GM12878 (cell line): ENCODE results near the gene TCHP. TPM values are rescaled to one million over a fixed set of nuclear protein-coding genes. Genes with fewer than 3 reads are reported as not detected.

Experiments
- ATAC-seq: fragments of 200-7000 bp; cut with Tn5 transposase; 3 replicates; pipeline ENCODE4 v1.9.1; 2020; ENCODE audit warnings: mild to moderate bottlenecking, moderate library complexity
- BruUV-seq: library from RNA; stranded (reverse); fragments of 400-500 nt; replicated peaks from 2 replicates; lab custom pipeline; 2021; lab: Mats Ljungman, UMichigan
- CTCF ChIA-PET: fragments of 300-600 bp; sonication (Branson Sonifier 250); formaldehyde crosslinking; extraction: SDS; loops from one replicate; lab custom pipeline; 2021; ENCODE audit warnings: inconsistent platforms; lab: Yijun Ruan, JAX
- POLR2A ChIA-PET: fragments of 350-600 bp; formaldehyde crosslinking; extraction: SDS; loops from one replicate; lab custom pipeline; 2021; ENCODE audit warnings: inconsistent platforms; lab: Charles Lee
- RAD21 ChIA-PET: fragments of 300-600 bp; sonication (Branson Sonifier 250); formaldehyde crosslinking; loops from one replicate; lab custom pipeline; 2023; ENCODE audit warnings: antibody characterized with exemption; ENCODE audit not compliant: unreplicated experiment; lab: Charles Lee
- SMC1A ChIA-PET: fragments of 300-600 bp; sonication (Branson Sonifier 250); formaldehyde crosslinking; loops from one replicate; lab custom pipeline; 2023; ENCODE audit not compliant: unreplicated experiment, uncharacterized antibody; lab: Charles Lee
- DNase-seq: peaks from one replicate; pipeline ENCODE4 v3.0.0-alpha.2; 2011; ENCODE audit warnings: low read depth, low spot score
- FAIRE-seq: peaks from 3 replicates; lab custom pipeline; 2011; peaks lifted over from hg19 to GRCh38; lab: Jason Lieb, UNC
- H2AFZ ChIP-seq: 2 replicates; pipeline ENCODE4 v1.6.0; 2011; ENCODE audit warnings: low read depth, low read length, control low read depth; ENCODE audit not compliant: control insufficient read depth
- H3K27ac ChIP-seq: 2 replicates; pipeline ENCODE4 v1.5.1; 2011; ENCODE audit warnings: control low read depth; ENCODE audit not compliant: control insufficient read depth, insufficient read depth
- H3K27me3 ChIP-seq, 2 experiments: replicated peaks in 1 of 2; 2 replicates each; pipeline versions ENCODE4 v1.6.0 to v1.6.1; 2011; ENCODE audit warnings: low read length in 1 of 2; ENCODE audit not compliant: control insufficient read depth in 2 of 2, insufficient read depth in 2 of 2
- H3K36me3 ChIP-seq, 2 experiments: 2 replicates each; pipeline ENCODE4 v1.5.1; 2011; ENCODE audit warnings: low read length in 1 of 2; ENCODE audit not compliant: control insufficient read depth in 2 of 2, insufficient read depth in 2 of 2
- H3K4me1 ChIP-seq: 2 replicates; pipeline ENCODE4 v1.6.1; 2011; ENCODE audit warnings: mild to moderate bottlenecking, low read length, moderate library complexity, mixed read lengths; ENCODE audit not compliant: control insufficient read depth, insufficient read depth
- H3K4me2 ChIP-seq: 2 replicates; pipeline ENCODE4 v1.6.0; 2011; ENCODE audit warnings: control low read depth; ENCODE audit not compliant: control insufficient read depth, insufficient read depth
- H3K4me3 ChIP-seq: fragments of 200-600 bp; sonication (generic); 2 replicates; pipeline ENCODE4 v1.5.1; 2016
- H3K79me2 ChIP-seq: 2 replicates; pipeline ENCODE4 v1.6.0; 2011; ENCODE audit warnings: low read length; ENCODE audit not compliant: control insufficient read depth, insufficient read depth
- H3K9ac ChIP-seq: 2 replicates; pipeline ENCODE4 v1.8.0; 2011; ENCODE audit warnings: low read length, control low read depth, mixed read lengths; ENCODE audit not compliant: control insufficient read depth, insufficient read depth
- H3K9me3 ChIP-seq: replicated peaks from 3 replicates; pipeline ENCODE4 v1.5.1; 2011; ENCODE audit warnings: mild to moderate bottlenecking, low read length; ENCODE audit not compliant: control insufficient read depth, insufficient read depth
- H4K20me1 ChIP-seq: 2 replicates; pipeline ENCODE4 v1.6.0; 2011; ENCODE audit not compliant: control insufficient read depth, insufficient read depth
- CHD2 ChIP-seq: IDR thresholded peaks from 2 replicates; pipeline ENCODE4 v1.6.1; 2011; ENCODE audit warnings: low read depth, low read length, improper control_type of control experiment, borderline replicate concordance
- WGBS: methylation state at CpG from one replicate; pipeline ENCODE4 v1.1.6; 2016; ENCODE audit warnings: low lambda C conversion rate; ENCODE audit not compliant: insufficient replicate concordance, insufficient coverage; ENCODE audit errors: missing lambda C conversion rate; 5-methylcytosine and 5-hydroxymethylcytosine counted together
- in situ Hi-C: fragments of 300-500 bp; cut with MboI; formaldehyde crosslinking; loops from 9 replicates; pipeline ENCODE4 v1.14.3; 2018; ENCODE audit warnings: mixed read lengths
- intact Hi-C: fragments of 100-400 bp; cut with micrococcal nuclease; formaldehyde crosslinking; loops from one replicate; pipeline ENCODE4 v1.14.2; 2022; ENCODE audit not compliant: unreplicated experiment
- polyA plus RNA-seq, 11 experiments: library from polyadenylated mRNA; depleted of rRNA in 4 of 11; unstranded in 6 of 11; stranded (reverse) in 5 of 11; fragments of >200 nt; fragmentation: Nextera tagmentation in 4 of 11; fragmentation: Illumina TruSeq in 1 of 11; extraction: Ambion mirVana in 4 of 11; extraction: Trizol in 1 of 11; gene quantifications; 1 replicate in 1 of 11; 2 replicates in 10 of 11; pipeline versions ENCODE4 v1.2.1 to v1.2.3, GENCODE V29; 2011 to 2016; ENCODE audit warnings: inconsistent platforms in 2 of 11, missing spikeins in 2 of 11, low read depth in 1 of 11
- small RNA-seq: library from RNA; depleted of rRNA; stranded (forward); fragments of <200 nt; gene quantifications from one replicate; pipeline ENCODE3, GENCODE V24; 2014
- total RNA-seq, 4 experiments: library from RNA; depleted of rRNA in 3 of 4; stranded (reverse); fragments of >200 nt in 3 of 4; fragmentation: Illumina TruSeq in 1 of 4; extraction: Trizol in 1 of 4; gene quantifications; 2 replicates each; pipeline versions ENCODE4 v1.2.1 to v1.2.3, GENCODE V29; 2013 to 2021

Gene TCHP
- total and polyA plus RNA-seq, 10 of the 15 experiments (the other 5 are each of a cell fraction or from before 2014, with no cell fraction given) = 4.8 to 18.6 (median 15.0) TPM

DNA sequence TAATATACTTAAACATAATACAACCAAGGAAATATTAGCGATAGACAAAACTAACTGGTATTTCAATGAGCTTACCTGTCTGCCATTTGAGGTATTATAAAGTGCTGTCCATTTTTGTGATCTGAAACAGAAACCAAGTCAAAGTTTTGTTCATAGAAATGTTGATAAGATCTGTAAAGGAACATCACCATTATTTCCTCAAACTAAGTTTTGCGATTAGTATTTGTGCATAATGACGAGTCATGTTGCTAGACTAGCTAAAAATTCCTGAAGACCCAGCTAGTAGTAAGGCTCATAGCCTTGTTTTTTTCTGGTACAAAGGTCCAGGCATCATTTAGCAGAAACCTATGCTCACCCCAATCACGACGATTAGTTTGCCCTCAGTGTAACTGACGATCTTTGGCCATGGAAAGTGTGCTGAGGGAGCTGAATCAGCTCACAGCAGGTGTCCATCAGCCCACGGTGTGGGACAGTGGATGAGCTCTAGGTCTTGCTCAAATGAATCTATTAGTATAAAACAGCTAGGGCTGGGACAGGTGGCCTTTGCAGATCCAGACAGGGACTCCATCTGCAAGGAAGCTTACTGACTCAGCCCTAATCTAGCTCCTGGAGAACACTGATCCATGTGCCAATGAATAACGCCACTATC lies 67.4 kb downstream of the TCHP start:
- POLR2A ChIA-PET = no interaction called here
- WGBS = 74% methylated on average over 8 of the region's 8 CpGs
- H3K27ac ChIP-seq = no peak overlapping the region; the same call in 1 of the 2 replicates

More for the DNA sequence above, 67.4 kb downstream of the TCHP start:
- peaks cover 10% of the 10 kb centered on the region for H3K4me1 ChIP-seq
- RAD21 ChIA-PET = interaction anchor here (0.5 to 1.5 kb wide), 3 partner anchors 26 to 133 kb away, joined by 3 to 11 read pairs (median 3); partner anchors contain the start of gene ANKRD13A
- intact Hi-C loops = no loop called here
- TF ChIP-seq CHD2 = no peak
- TF ChIP-seq, all 136 proteins: peak for 0
- CTCF ChIA-PET = interaction anchor here (1.0 to 1.7 kb wide), 5 partner anchors 9 to 122 kb away, joined by 3 to 4 read pairs (median 3); no protein-coding TSS in a partner anchor
- H2AFZ ChIP-seq = no peak overlapping the region
- H3K79me2 ChIP-seq = no peaks in the 10 kb centered on the region
- in situ Hi-C loops = no loop called here
- peaks cover 9 to 27% of the 10 kb centered on the region in 2 experiments for H3K36me3 ChIP-seq
- SMC1A ChIA-PET = interaction anchor here (0.8 to 1.4 kb wide), 4 partner anchors 23 to 43 kb away, joined by 3 to 6 read pairs (median 4); no protein-coding TSS in a partner anchor
- no peak overlapping the region for H3K9ac ChIP-seq
- no peak overlapping the region for H3K4me3 ChIP-seq
- H3K4me2 ChIP-seq = no peak overlapping the region
- BruUV-seq = no TSS peak
- no peaks in the 10 kb centered on the region for H3K27me3 ChIP-seq
- H3K9me3 ChIP-seq = no peaks in the 10 kb centered on the region
- ATAC-seq (peak; percentile 54), DNase-seq (no peak), FAIRE-seq (no peak)
- no peaks in the 10 kb centered on the region for H4K20me1 ChIP-seq

Small RNAs within 50 kb of the gene (small RNA-seq; reads per million reads assigned to genes)
- not detected for gene RN7SL441P

Other genes with a start within 250 kb of the TCHP start
- 0.05 and 0.28 TPM in 2 replicates for gene FAM222A, start 186.4 kb upstream of the TCHP start, total RNA-seq (2014; rRNA removed)
- gene FAM222A, start 186.4 kb upstream of the TCHP start, total RNA-seq (2014; rRNA removed; fragmentation: Illumina TruSeq; extraction: Trizol) = 0.09 TPM in 1 of 2 replicates, not detected in the other
- gene FAM222A, start 186.4 kb upstream of the TCHP start, total RNA-seq (2021) = 0.37 and 0.49 TPM in 2 replicates
- gene FAM222A, start 186.4 kb upstream of the TCHP start, polyA plus RNA-seq (2011; rRNA removed) = 0.06 and 0.14 TPM in 2 replicates
- 0.06 TPM in 1 of 2 replicates, not detected in the other for gene FAM222A, start 186.4 kb upstream of the TCHP start, polyA plus RNA-seq (2014; fragmentation: Illumina TruSeq; extraction: Trizol)
- under 1 TPM in 1 of 2 experiments, not detected in 1; 0.04 TPM for gene FAM222A, start 186.4 kb upstream of the TCHP start, polyA plus RNA-seq (2014; fragmentation: Nextera tagmentation; extraction: Ambion mirVana)
- 0.04 and 0.38 TPM in 2 replicates for gene FAM222A, start 186.4 kb upstream of the TCHP start, polyA plus RNA-seq (2014; rRNA removed)
- gene FAM222A, start 186.4 kb upstream of the TCHP start, polyA plus RNA-seq (2016; fragmentation: Nextera tagmentation; extraction: Ambion mirVana) = not detected
- gene TRPV4, start 66.9 kb upstream of the TCHP start, total RNA-seq (2014; rRNA removed) = not detected in 2 replicates
- not detected in 2 replicates for gene TRPV4, start 66.9 kb upstream of the TCHP start, total RNA-seq (2014; rRNA removed; fragmentation: Illumina TruSeq; extraction: Trizol)
- gene TRPV4, start 66.9 kb upstream of the TCHP start, total RNA-seq (2021) = 0.08 TPM in 1 of 2 replicates, not detected in the other
- gene TRPV4, start 66.9 kb upstream of the TCHP start, polyA plus RNA-seq (2011; rRNA removed) = not detected in 2 replicates
- not detected in 2 replicates for gene TRPV4, start 66.9 kb upstream of the TCHP start, polyA plus RNA-seq (2014; fragmentation: Illumina TruSeq; extraction: Trizol)
- gene TRPV4, start 66.9 kb upstream of the TCHP start, polyA plus RNA-seq (2014; fragmentation: Nextera tagmentation; extraction: Ambion mirVana) = not detected
- gene TRPV4, start 66.9 kb upstream of the TCHP start, polyA plus RNA-seq (2014; rRNA removed) = not detected in 2 replicates
- gene TRPV4, start 66.9 kb upstream of the TCHP start, polyA plus RNA-seq (2016; fragmentation: Nextera tagmentation; extraction: Ambion mirVana) = not detected
- 30.8 and 31.8 TPM in 2 replicates for gene GLTP, start 19.7 kb upstream of the TCHP start, total RNA-seq (2014; rRNA removed)
- 24.8 and 27.6 TPM in 2 replicates for gene GLTP, start 19.7 kb upstream of the TCHP start, total RNA-seq (2014; rRNA removed; fragmentation: Illumina TruSeq; extraction: Trizol)
- 21.9 and 23.9 TPM in 2 replicates for gene GLTP, start 19.7 kb upstream of the TCHP start, total RNA-seq (2021)
- 16.4 and 16.8 TPM in 2 replicates for gene GLTP, start 19.7 kb upstream of the TCHP start, polyA plus RNA-seq (2011; rRNA removed)
- 22.3 and 26.6 TPM in 2 replicates for gene GLTP, start 19.7 kb upstream of the TCHP start, polyA plus RNA-seq (2014; fragmentation: Illumina TruSeq; extraction: Trizol)
- gene GLTP, start 19.7 kb upstream of the TCHP start, polyA plus RNA-seq (2014; fragmentation: Nextera tagmentation; extraction: Ambion mirVana) = 10 to 100 TPM; 19.8 to 20.3 TPM
- 23.1 and 23.9 TPM in 2 replicates for gene GLTP, start 19.7 kb upstream of the TCHP start, polyA plus RNA-seq (2014; rRNA removed)
- 10 to 100 TPM; 37.3 to 44.0 TPM for gene GLTP, start 19.7 kb upstream of the TCHP start, polyA plus RNA-seq (2016; fragmentation: Nextera tagmentation; extraction: Ambion mirVana)
- gene GIT2, start 96.1 kb downstream of the TCHP start, total RNA-seq (2014; rRNA removed) = 34.0 and 34.3 TPM in 2 replicates
- 43.7 and 44.3 TPM in 2 replicates for gene GIT2, start 96.1 kb downstream of the TCHP start, total RNA-seq (2014; rRNA removed; fragmentation: Illumina TruSeq; extraction: Trizol)
- gene GIT2, start 96.1 kb downstream of the TCHP start, total RNA-seq (2021) = 44.1 and 45.5 TPM in 2 replicates
- 44.1 and 47.7 TPM in 2 replicates for gene GIT2, start 96.1 kb downstream of the TCHP start, polyA plus RNA-seq (2011; rRNA removed)
- gene GIT2, start 96.1 kb downstream of the TCHP start, polyA plus RNA-seq (2014; fragmentation: Illumina TruSeq; extraction: Trizol) = 47.3 and 55.8 TPM in 2 replicates
- 1 to 10 TPM; 9.1 to 9.4 TPM for gene GIT2, start 96.1 kb downstream of the TCHP start, polyA plus RNA-seq (2014; fragmentation: Nextera tagmentation; extraction: Ambion mirVana)
- gene GIT2, start 96.1 kb downstream of the TCHP start, polyA plus RNA-seq (2014; rRNA removed) = 42.0 and 43.3 TPM in 2 replicates
- 10 to 100 TPM; 49.9 TPM for gene GIT2, start 96.1 kb downstream of the TCHP start, polyA plus RNA-seq (2016; fragmentation: Nextera tagmentation; extraction: Ambion mirVana)
- 90.1 and 93.4 TPM in 2 replicates for gene ANKRD13A, start 99.2 kb downstream of the TCHP start, total RNA-seq (2014; rRNA removed)
- gene ANKRD13A, start 99.2 kb downstream of the TCHP start, total RNA-seq (2014; rRNA removed; fragmentation: Illumina TruSeq; extraction: Trizol) = 76.9 and 85.2 TPM in 2 replicates
- gene ANKRD13A, start 99.2 kb downstream of the TCHP start, total RNA-seq (2021) = 78.8 and 81.4 TPM in 2 replicates
- 82.8 and 110 TPM in 2 replicates for gene ANKRD13A, start 99.2 kb downstream of the TCHP start, polyA plus RNA-seq (2011; rRNA removed)
- gene ANKRD13A, start 99.2 kb downstream of the TCHP start, polyA plus RNA-seq (2014; fragmentation: Illumina TruSeq; extraction: Trizol) = 76.2 and 106 TPM in 2 replicates
- gene ANKRD13A, start 99.2 kb downstream of the TCHP start, polyA plus RNA-seq (2014; fragmentation: Nextera tagmentation; extraction: Ambion mirVana) = 10 to 100 TPM; 10.2 to 18.2 TPM
- 75.2 and 89.1 TPM in 2 replicates for gene ANKRD13A, start 99.2 kb downstream of the TCHP start, polyA plus RNA-seq (2014; rRNA removed)
- 10 to 100 TPM; 38.5 to 40.3 TPM for gene ANKRD13A, start 99.2 kb downstream of the TCHP start, polyA plus RNA-seq (2016; fragmentation: Nextera tagmentation; extraction: Ambion mirVana)
- gene C12orf76, start 148.2 kb downstream of the TCHP start, total RNA-seq (2014; rRNA removed) = 10.1 and 12.2 TPM in 2 replicates
- 7.9 and 9.1 TPM in 2 replicates for gene C12orf76, start 148.2 kb downstream of the TCHP start, total RNA-seq (2014; rRNA removed; fragmentation: Illumina TruSeq; extraction: Trizol)
- gene C12orf76, start 148.2 kb downstream of the TCHP start, total RNA-seq (2021) = 9.3 and 11.1 TPM in 2 replicates
- 20.4 and 27.4 TPM in 2 replicates for gene C12orf76, start 148.2 kb downstream of the TCHP start, polyA plus RNA-seq (2011; rRNA removed)
- gene C12orf76, start 148.2 kb downstream of the TCHP start, polyA plus RNA-seq (2014; fragmentation: Illumina TruSeq; extraction: Trizol) = 8.8 and 14.0 TPM in 2 replicates
- gene C12orf76, start 148.2 kb downstream of the TCHP start, polyA plus RNA-seq (2014; fragmentation: Nextera tagmentation; extraction: Ambion mirVana) = 1 to 10 TPM; 3.6 to 4.6 TPM
- gene C12orf76, start 148.2 kb downstream of the TCHP start, polyA plus RNA-seq (2014; rRNA removed) = 12.1 and 13.7 TPM in 2 replicates
- 10 to 100 TPM; 13.7 to 13.8 TPM for gene C12orf76, start 148.2 kb downstream of the TCHP start, polyA plus RNA-seq (2016; fragmentation: Nextera tagmentation; extraction: Ambion mirVana)
- gene IFT81, start 224.1 kb downstream of the TCHP start, total RNA-seq (2014; rRNA removed) = 4.1 and 4.2 TPM in 2 replicates
- gene IFT81, start 224.1 kb downstream of the TCHP start, total RNA-seq (2014; rRNA removed; fragmentation: Illumina TruSeq; extraction: Trizol) = 7.4 and 8.6 TPM in 2 replicates
- gene IFT81, start 224.1 kb downstream of the TCHP start, total RNA-seq (2021) = 5.5 and 6.1 TPM in 2 replicates
- gene IFT81, start 224.1 kb downstream of the TCHP start, polyA plus RNA-seq (2011; rRNA removed) = 5.3 and 12.0 TPM in 2 replicates
- gene IFT81, start 224.1 kb downstream of the TCHP start, polyA plus RNA-seq (2014; fragmentation: Illumina TruSeq; extraction: Trizol) = 8.2 and 10.4 TPM in 2 replicates
- 1 to 10 TPM; 5.3 to 5.8 TPM for gene IFT81, start 224.1 kb downstream of the TCHP start, polyA plus RNA-seq (2014; fragmentation: Nextera tagmentation; extraction: Ambion mirVana)
- gene IFT81, start 224.1 kb downstream of the TCHP start, polyA plus RNA-seq (2014; rRNA removed) = 4.3 and 5.4 TPM in 2 replicates
- gene IFT81, start 224.1 kb downstream of the TCHP start, polyA plus RNA-seq (2016; fragmentation: Nextera tagmentation; extraction: Ambion mirVana) = 1 to 10 TPM; 9.4 to 9.9 TPM